Body of pancreas (tissue), 4 donors: Measurements from ENCODE around the gene ZFP1. TPM values are rescaled to one million over a fixed set of nuclear protein-coding genes. Genes with fewer than 3 reads are reported as not detected.

Experiments used
- ATAC-seq: fragments of 150-250 bp; one replicate; pipeline ENCODE4 v1.9.1; 2016
- DNase-seq, 4 donors: peaks; one replicate each; pipeline ENCODE4 v3.0.0-alpha.2; 2019
- H3K27ac ChIP-seq, 4 donors: fragments of 200-600 bp; sonication (generic); 1 replicate in 3 of 4; 2 replicates in 1 of 4; pipeline versions ENCODE4 v1.5.1 to v1.6.1; 2016 to 2019; ENCODE audit warnings: mild to moderate bottlenecking in 1 of 4, mixed read lengths in 1 of 4, moderate library complexity in 1 of 4
- H3K27me3 ChIP-seq, 2 donors: fragments of 200-600 bp; sonication (generic); one replicate each; pipeline ENCODE4 v1.6.0; 2016; ENCODE audit warnings: mild to moderate bottlenecking in 1 of 2
- H3K36me3 ChIP-seq, 2 donors: fragments of 200-600 bp; sonication (generic); replicated peaks in 1 of 2; 2 replicates each; pipeline ENCODE4 v1.5.1; 2016; ENCODE audit warnings: low read depth in 2 of 2; ENCODE audit not compliant: insufficient read depth in 1 of 2
- H3K4me1 ChIP-seq: fragments of 200-600 bp; sonication (generic); one replicate; pipeline ENCODE4 v1.6.0; 2016
- H3K4me3 ChIP-seq, 2 donors: fragments of 200-600 bp; sonication (generic); 1 replicate in 1 of 2; 2 replicates in 1 of 2; pipeline ENCODE4 v1.5.1; 2016 to 2019
- H3K9me3 ChIP-seq, 3 donors: fragments of 200-600 bp; sonication (generic); 1 replicate in 2 of 3; 2 replicates in 1 of 3; pipeline ENCODE4 v1.5.1; 2016
- POLR2A ChIP-seq, 3 donors: fragments of 450-650 bp; IDR thresholded peaks; one replicate each; pipeline ENCODE4 v1.6.1; 2016; ENCODE audit warnings: antibody characterized with exemption in 3 of 3, mild to moderate bottlenecking in 2 of 3
- WGBS, 2 donors: methylation state at CpG; one replicate each; pipeline ENCODE4 v1.1.5; 2017; 5-methylcytosine and 5-hydroxymethylcytosine counted together
- intact Hi-C: fragments of 100-400 bp; cut with DNase I; formaldehyde crosslinking; loops from one replicate; pipeline ENCODE4 v1.15.1; 2023
- total RNA-seq, 2 donors: library from RNA; depleted of rRNA; stranded (reverse); fragments of >200 nt; gene quantifications; one replicate each; pipeline ENCODE4 v1.1.0, GENCODE V29; 2016
- TF ChIP-seq, protein P1 (sequence below), 7 experiments: fragments of 450-650 bp in 4 of 7; fragments of 200-600 bp in 3 of 7; sonication (generic) in 3 of 7; IDR thresholded peaks; one replicate each; pipeline ENCODE4 v1.5.1; 2016 to 2019; ENCODE audit warnings: antibody characterized with exemption in 7 of 7

ZFP1 gene
- total RNA-seq, 2 donors from 2014 or later, result 1.6 to 3.4 TPM

DNA sequence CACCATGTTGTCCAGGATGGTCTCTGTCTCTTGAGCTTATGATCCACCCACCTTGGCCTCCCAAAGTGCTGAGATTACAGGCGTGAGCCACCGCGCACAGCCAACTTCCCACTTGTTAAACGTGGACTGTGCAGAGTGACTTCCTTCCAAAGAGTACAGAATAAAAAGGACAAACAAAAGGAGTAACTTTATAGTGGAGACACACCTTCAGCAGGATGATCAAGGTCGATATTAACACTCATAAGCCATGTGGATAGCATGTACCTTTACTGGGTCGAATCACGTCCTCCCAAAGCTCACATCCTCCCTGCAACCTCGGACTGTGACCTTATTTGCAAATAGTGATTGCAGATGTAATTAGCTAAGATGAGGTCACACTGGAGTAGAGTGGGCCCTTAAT lies 10.1 kb upstream of the ZFP1 start:
- Histone ChIP-seq H3K9me3 (no peaks in the 10 kb centered on the region), H3K4me1 (no peaks in the 10 kb centered on the region), H3K36me3 (no peaks in the 10 kb centered on the region), H3K4me3 (no peak overlapping the region), H3K27ac (no peak overlapping the region), H3K27me3 (no peaks in the 10 kb centered on the region)
- DNase-seq (no peak), ATAC-seq (no peak)
- TF ChIP-seq POLR2A (IDR thresholded peaks at IDR 0.05), result no peak
- intact Hi-C loops, result no loop called here
- 56 to 77% methylated on average over 8 of the region's 8 CpGs for WGBS, 2 donors

DNA sequence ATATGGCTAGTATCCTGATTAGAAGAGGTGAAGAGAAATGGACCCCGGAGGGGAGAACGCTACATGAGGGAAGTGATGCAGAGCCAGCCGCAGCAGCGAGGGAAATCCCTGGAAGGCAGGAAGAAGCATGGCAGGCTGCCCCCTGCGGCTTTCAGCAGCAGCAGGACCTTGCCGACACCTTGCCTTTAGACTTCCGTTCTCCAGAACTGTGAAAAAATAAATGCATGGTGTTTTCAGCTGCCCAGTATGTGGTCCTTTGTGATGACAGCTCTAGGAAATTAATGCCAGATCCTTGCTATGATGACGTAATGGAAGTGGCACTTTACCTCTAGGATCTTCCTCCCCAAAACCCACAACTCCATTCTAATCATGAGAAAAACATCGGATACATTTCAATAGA lies 9.7 kb upstream of the ZFP1 start:
- H3K27ac ChIP-seq, result no peak overlapping the region
- no peaks in the 10 kb centered on the region for H3K4me1 ChIP-seq
- DNase-seq (no peak), ATAC-seq (no peak)
- TF ChIP-seq POLR2A (IDR thresholded peaks at IDR 0.05), result no peak
- H3K27me3 ChIP-seq, result no peaks in the 10 kb centered on the region
- no peak overlapping the region for H3K4me3 ChIP-seq
- H3K9me3 ChIP-seq, result no peaks in the 10 kb centered on the region
- no peaks in the 10 kb centered on the region for H3K36me3 ChIP-seq
- intact Hi-C loops, result no loop called here
- WGBS, 2 donors, result 54 to 88% methylated on average over 9 of the region's 9 CpGs

DNA sequence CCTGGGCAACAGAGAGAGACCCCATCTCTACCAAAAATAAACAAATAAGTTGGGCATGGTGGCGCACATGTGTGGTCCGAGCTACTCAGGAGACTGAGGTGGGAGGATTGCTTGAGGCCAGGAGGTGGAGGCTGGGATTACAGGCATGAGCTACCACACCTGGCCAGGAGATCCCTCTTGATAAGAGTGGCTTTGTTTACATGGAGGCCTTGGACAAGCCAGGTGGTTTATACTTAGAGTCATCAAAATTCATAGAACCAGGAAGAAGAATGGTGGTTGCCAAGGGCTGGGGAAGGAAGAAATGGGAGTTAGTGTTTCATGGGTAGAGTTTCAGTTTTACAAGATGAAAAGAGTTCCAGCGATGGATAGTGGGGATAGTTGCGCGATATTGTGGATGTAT lies 8.8 kb upstream of the ZFP1 start:
- no peak for DNase-seq
- no peaks in the 10 kb centered on the region for H3K9me3 ChIP-seq
- H3K36me3 ChIP-seq, result no peaks in the 10 kb centered on the region
- WGBS, 2 donors, result 94 to 98% methylated on average over 5 of the region's 5 CpGs
- ATAC-seq, result no peak
- H3K4me3 ChIP-seq, result no peak overlapping the region
- intact Hi-C loops, result no loop called here
- no peaks in the 10 kb centered on the region for H3K4me1 ChIP-seq
- no peaks in the 10 kb centered on the region for H3K27me3 ChIP-seq
- H3K27ac ChIP-seq, result no peak overlapping the region
- no peak for TF ChIP-seq POLR2A (IDR thresholded peaks at IDR 0.05)
- TF ChIP-seq, protein P1, sequence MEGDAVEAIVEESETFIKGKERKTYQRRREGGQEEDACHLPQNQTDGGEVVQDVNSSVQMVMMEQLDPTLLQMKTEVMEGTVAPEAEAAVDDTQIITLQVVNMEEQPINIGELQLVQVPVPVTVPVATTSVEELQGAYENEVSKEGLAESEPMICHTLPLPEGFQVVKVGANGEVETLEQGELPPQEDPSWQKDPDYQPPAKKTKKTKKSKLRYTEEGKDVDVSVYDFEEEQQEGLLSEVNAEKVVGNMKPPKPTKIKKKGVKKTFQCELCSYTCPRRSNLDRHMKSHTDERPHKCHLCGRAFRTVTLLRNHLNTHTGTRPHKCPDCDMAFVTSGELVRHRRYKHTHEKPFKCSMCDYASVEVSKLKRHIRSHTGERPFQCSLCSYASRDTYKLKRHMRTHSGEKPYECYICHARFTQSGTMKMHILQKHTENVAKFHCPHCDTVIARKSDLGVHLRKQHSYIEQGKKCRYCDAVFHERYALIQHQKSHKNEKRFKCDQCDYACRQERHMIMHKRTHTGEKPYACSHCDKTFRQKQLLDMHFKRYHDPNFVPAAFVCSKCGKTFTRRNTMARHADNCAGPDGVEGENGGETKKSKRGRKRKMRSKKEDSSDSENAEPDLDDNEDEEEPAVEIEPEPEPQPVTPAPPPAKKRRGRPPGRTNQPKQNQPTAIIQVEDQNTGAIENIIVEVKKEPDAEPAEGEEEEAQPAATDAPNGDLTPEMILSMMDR (IDR thresholded peaks at IDR 0.05), result no peak

DNA sequence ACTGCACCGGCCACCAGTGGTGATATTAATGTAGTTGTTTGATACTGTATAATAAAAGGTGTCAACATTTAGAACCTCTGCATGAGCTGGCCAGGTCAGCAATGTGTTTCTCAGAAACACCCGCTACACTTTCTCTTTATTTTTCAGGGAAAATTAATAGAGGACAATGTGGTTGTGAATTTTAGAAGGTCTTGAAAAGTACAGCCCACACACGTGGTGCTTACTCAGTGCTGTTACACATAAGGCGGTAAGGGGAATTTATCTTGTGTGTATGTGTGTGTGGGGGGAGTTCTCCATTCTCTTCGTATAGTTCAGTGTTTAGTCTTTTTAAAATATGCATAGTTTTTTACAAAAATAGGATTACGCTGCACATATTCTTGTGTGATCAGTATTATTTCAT lies 4.4 kb upstream of the ZFP1 start:
- no peaks in the 10 kb centered on the region for H3K4me1 ChIP-seq
- TF ChIP-seq POLR2A (IDR thresholded peaks at IDR 0.05), result no peak
- TF ChIP-seq, protein P1 (IDR thresholded peaks at IDR 0.05), result no peak
- ATAC-seq, result no peak
- DNase-seq, result no peak
- 72 to 74% methylated on average over 6 of the region's 6 CpGs for WGBS, 2 donors
- H3K27ac ChIP-seq, result no peak overlapping the region
- no peaks in the 10 kb centered on the region for H3K9me3 ChIP-seq
- H3K36me3 ChIP-seq, result no peaks in the 10 kb centered on the region
- H3K27me3 ChIP-seq, result no peaks in the 10 kb centered on the region
- H3K4me3 ChIP-seq, result no peak overlapping the region
- intact Hi-C loops, result no loop called here

DNA sequence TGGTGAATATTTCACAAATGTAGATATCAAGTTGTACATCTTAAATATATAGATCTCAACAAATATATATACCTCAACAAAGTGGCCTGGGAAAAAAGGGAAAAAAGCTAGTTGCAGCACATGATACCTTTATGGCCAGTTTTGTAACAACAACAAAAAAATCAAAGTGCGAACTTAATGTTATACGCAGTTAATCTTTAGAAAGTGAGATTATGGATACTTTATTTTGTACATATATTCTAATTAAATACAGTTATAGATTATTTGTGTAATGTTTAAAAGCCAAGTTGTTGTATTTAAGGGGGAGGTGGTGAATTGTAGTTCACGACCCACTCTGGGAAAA lies 385 bp upstream of the ZFP1 start:
- Histone ChIP-seq H3K4me3 (peak overlapping the region in 1 of 2 donors; percentile 100), H3K4me1 (no peaks in the 10 kb centered on the region), H3K36me3 (no peaks in the 10 kb centered on the region), H3K27me3 (no peaks in the 10 kb centered on the region), H3K9me3 (no peaks in the 10 kb centered on the region), H3K27ac (peak overlapping the region in 2 of 4 donors; percentile 96 to 98)
- no peak for ATAC-seq
- no peak for DNase-seq
- intact Hi-C loops, result no loop called here
- TF ChIP-seq, protein P1 (IDR thresholded peaks at IDR 0.05), result no peak
- no peak for TF ChIP-seq POLR2A (IDR thresholded peaks at IDR 0.05)
- WGBS, 2 donors, result 29 to 32% methylated on average over 3 of the region's 3 CpGs

DNA sequence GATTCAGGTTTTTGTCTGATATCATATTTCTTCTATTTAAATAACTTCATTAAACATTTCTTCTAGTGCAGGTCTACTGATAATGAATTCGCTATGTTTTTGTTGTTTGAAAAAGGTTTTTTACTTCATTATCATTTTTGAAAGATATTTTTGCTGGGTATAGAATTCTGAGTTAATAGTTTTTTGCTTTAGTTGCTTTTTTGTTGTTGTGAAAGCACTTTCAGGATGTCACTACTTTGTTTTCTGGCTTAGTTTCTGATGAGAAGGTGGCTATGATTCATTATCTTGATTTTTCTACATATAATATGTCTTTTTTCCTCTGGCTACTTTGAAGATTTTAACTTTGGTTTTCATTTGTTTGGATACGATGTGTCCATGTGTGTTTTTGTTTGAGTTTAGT lies 3.5 kb downstream of the ZFP1 start:
- no peaks in the 10 kb centered on the region for H3K36me3 ChIP-seq
- H3K9me3 ChIP-seq, result no peaks in the 10 kb centered on the region
- 72 to 73% methylated on average over 2 of the region's 2 CpGs for WGBS, 2 donors
- TF ChIP-seq POLR2A (IDR thresholded peaks at IDR 0.05), result no peak
- TF ChIP-seq, protein P1 (IDR thresholded peaks at IDR 0.05), result no peak
- H3K27me3 ChIP-seq, result no peaks in the 10 kb centered on the region
- no peak for DNase-seq
- H3K4me1 ChIP-seq, result no peaks in the 10 kb centered on the region
- ATAC-seq, result no peak
- H3K27ac ChIP-seq, result no peak overlapping the region
- H3K4me3 ChIP-seq, result no peak overlapping the region
- intact Hi-C loops, result no loop called here
